ENCODE data around the gene SMC5.
"Not testable (repeated sequence)": the region's sequence is repeated elsewhere in the genome, so short reads cannot be mapped to it uniquely, and the experiment has no call there.

Gene SMC5

DNA sequence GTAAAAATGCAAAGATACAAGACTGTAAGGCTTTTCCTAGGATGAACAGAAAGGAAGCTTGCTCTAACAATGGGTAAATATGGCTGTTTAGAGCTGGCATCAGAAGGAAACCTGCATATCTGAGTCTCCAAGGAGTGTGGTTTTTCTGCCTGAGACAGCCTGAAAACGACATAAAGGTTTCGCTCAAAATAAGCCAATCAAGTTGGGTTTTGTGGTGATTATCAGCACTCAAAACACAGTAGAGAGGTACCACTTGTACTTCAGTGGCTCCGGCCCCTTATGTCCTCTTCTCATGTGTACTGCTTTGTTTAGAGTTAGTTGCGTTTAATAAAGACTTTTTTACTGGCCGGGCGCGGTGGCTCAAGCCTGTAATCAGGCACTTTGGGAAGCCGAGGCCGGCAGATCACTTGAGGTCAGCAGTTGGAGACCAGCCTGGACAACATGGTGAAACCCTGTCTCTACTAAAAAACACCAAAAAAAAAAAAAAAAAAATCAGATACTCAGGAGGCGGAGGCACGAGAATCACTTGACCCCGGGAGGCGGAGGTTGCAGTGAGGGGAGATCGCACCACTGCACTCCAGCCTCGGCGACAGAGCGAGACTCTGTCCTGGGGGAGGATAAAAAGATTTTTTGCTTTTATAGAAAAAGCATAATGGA, 116.3 kb downstream of the SMC5 start:
- no peak for DNase-seq

- no peak for DNase-seq
Observed at GRCh38 chr9:70382046-70382708, 123.4 kb downstream of the SMC5 start.

DNA sequence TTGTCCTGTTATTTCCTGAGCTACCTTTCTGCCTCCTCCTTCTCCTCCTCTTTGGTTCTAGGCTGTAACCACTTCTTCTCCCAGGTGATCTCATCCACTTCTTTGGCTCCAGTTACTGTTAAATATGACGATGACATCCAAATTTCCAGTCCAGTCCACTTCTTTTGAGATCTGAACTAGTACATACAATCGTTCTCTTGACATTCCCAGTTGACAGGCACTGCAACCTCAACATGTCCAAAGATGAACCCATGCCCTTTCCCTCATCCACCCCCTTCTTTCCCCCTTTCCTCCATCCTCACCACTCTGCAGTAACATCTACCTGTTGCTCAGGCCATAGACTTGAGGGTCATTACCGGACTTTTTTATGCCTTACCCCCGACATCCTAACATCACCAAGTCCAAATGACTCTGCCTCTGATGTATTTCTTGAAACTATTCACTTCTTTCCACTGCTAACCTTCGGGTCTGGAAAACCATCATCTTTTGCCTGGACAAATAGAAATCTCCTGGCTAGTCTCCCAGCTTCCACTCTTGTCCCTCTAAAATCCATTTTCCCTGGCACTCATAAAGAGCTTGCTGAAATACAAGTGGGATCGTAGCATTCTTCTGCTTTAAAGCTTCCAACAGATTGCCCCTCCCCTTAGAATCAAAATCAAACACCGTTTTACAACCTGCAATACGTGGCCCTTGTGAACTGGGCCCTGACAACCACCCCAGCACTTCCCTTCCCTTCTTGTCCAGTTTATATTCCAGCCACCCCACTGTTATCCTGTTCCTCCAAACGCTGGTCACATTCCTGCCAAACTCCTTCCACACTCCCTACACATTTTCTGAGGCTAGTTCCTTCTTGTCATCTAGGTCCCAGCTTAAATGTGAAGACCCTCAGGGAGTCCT, 124.2 kb downstream of the SMC5 start:
- DNase-seq, result no peak

GRCh38 chr9:70385426-70385825, 126.6 kb downstream of the SMC5 start:
- no peak for DNase-seq

DNA sequence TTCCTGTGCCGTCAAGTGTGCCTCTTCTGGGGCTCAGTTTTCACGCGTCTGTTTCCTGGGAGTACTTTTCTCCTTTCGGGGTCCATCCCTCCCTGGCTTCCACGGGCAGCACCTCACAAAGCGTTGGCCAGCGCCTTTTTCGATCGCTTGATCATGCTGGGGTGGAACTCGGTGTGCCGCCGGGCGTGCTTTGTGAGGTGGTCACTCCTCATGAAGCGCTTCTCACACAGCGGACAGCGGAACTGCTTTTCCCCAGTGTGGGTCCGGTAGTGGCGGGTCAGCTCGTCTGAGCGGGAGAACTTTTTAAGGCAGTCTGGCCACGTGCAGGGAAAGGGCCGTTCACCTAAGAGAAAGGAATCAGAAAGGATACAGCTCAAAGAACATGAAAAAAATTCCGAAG, 128.9 kb downstream of the SMC5 start:
- no peak for DNase-seq

DNA sequence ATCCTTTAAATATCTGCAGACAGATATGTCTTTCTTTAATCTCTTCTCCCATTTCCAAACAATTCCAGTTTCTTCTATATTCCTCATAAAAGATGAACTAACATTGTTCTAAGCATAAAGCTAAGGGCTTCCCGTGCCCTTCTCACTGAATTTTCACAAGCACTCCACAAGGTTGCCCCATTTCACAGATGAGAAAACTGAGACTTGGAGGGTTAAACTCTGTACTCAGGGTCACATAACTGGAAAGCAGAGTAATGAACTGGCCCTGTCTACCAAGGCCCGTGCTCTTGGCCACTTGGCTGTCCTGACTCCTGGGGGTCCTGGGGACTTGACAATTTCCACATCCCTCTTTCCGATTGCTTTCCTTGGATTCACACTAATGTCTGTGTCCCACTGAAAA, 130.4 kb downstream of the SMC5 start:
- DNase-seq, result no peak

DNA sequence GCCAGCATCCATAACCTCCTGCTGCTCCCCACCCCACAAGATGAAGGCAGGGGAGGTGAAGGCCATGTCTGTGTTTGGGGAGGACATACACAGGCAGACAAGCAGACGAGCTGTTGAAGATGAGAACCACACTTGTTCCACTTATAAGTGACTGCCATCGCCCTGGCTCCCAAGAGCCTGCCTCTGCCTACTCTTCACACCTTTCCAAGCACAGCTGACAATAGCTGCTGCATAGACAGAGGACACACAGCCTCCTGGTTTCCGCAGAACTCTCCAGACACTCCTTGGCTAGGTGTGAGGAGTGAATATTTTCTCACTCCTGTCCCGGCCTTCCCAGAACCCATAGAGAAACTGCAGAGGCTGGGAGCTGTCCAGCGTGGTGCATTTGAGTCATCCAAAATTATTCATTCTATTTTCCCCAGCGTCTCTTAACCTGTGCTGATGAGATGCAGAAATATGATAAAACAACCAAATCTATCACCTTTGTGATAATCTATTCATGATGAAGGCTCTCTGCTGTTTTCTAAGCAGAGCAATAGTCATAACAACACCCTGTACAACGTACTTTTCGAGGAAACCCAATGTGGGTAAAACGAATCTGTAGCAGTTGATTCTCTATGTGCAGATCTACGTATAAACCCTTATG, 131.0 kb downstream of the SMC5 start:
- no peak for DNase-seq

DNA sequence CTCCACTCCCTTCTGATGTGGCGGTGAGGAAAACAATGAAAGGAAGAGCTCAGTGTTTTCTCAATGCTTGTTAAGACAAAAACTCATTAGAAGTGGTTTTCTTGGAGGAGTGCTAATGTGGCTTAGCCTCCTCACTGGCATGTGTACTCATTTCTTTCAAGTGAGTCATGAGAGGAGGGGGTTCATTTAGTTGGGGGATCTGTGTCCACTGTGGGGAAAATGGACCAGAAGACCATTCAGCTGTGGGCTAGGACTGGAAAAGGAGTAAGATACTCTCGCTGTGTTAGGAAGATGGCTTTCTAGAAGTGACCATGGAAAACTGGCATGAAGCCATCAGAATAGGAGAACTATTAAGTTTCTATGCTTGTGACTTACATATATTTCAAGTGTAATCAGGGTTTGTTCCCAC, 132.2 kb downstream of the SMC5 start:
- no peak for DNase-seq

DNA sequence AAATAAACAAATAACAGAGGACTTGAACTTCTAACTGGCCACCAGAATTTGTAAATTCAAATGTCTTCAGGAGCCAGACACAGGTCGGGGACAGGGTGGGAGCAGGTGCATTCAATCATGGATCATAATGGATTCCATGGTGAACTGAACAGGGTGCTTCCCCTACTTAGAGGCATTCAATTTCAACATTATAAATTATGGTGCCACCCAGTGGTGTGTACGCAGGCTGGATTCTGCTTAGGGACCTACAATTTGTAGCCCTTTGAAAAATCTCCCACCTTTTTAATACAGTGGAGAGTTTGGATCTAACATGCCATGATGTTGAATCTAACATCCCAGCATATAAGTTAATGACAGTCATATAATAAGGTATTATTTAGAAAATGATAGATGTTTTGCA, 133.4 kb downstream of the SMC5 start:
- DNase-seq, result no peak

- DNase-seq, result no peak
Observed at GRCh38 chr9:70392850-70393249, 134.1 kb downstream of the SMC5 start.

DNA sequence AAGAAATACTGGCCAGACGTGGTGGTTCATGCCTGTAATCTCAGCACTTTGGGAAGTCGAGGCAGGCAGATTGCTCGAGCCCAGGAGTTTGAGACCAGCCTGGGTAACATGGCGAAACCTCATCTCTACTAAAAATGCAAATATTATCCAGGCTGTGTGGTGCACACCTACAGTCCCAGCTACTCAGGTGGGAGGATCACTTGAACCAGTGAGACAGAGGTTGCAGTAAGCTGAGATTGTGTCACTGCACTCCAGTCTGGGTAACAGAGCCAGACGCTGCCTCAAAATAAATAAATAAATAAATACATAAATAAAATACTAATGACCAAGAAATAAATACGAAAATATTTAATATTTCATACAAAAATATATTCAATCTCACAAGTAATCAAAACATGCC, 136.9 kb downstream of the SMC5 start:
- no peak for DNase-seq

DNA sequence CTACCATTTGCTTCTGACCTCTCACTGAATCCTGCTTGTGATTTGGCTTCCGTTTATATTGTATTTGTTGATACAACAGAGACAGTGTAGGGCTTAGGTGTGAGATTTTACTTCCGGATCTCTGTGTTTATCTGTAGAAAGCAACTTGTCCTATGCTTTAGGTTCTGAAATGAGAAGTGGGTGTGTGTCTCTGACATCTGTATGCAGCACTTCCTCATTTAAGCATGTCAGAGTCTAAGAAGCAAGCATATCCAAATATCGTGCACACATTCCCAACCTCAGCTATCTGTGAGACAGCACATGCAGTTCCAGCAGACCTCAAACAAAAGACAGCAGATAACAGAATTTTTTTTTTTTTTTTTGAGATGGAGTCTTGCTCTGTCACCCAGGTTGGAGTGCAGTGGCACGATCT, 139.4 kb downstream of the SMC5 start:
- no peak for DNase-seq

DNA sequence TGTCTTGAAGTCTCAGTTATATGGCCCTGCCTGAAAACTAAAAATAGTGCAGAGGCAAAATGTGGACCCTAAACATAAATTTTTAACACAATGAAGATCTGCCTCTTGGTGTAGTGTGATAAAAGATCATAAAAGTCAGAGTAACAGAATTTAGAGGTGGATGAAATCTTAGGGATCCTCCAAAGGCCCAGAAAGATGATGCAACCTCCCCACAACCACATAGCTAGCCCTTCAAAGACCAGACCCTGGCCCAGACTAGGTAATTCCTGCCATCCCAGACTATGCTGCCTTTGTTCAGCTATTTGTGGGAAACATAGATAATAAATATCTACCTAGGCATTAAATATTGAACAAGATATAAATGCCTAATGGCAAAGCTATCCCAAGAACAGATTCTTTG, 140.4 kb downstream of the SMC5 start:
- no peak for DNase-seq

DNA sequence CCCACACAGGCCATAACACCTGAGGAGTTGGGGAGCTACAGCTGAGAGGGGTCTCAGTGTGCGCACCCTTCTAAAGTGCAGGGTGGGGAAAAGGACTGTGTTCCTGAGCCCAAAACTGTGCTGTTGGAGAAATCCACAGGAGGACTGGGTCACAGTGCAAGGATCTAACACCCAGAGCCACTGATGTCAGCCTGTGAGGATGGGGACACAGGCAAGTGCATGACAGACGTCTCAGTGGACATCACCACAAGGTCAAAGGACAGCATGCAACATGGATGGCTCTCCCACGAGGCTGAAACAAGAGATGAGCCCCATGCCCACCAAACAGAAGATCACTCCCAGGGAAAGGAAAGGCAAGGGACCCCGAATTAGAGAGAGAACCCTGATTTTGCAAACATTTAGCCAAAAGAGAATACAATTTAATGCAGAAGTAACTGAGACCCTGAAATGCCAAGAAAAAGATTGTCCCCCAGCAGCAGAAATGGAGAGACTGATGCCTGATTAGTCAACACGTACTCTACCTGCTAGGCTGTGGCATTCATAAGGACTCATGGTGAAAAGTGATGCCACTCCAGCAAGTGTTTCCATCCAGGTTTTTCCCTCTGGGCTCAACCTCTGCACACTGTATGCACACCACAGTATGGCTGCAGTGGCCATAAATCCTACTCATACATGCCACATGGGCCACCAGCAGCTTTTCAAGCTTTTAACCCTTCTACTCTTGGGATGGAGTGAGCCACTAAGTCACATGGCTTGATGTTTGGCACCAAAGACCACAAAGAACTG, 141.5 kb downstream of the SMC5 start:
- DNase-seq, result no peak

GRCh38 chr9:70401241-70401640, 142.5 kb downstream of the SMC5 start:
- DNase-seq, result not testable (repeated sequence)

DNA sequence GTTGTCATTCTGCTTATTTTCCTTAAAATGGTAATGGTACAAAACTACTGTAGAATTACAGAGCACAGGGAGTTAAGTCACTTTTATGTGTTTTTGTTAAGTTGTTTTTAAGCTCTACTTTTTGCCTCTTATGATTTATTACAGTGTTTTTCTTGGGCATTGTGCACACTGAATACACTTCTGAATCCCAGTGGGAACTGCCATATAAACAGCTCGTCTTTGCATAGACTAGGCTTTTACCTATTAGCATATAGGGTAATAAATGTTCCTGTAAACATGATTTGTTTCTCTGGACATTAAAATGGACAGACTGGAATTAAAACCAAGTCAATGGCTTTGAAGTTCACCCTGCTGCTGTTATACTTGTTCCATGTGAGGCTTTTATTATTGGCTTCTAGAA, 143.4 kb downstream of the SMC5 start:
- no peak for DNase-seq

- no peak for DNase-seq
Observed at GRCh38 chr9:70403166-70403565, 144.4 kb downstream of the SMC5 start.

- DNase-seq, result no peak
Observed at GRCh38 chr9:70403618-70404025, 144.8 kb downstream of the SMC5 start.

DNA sequence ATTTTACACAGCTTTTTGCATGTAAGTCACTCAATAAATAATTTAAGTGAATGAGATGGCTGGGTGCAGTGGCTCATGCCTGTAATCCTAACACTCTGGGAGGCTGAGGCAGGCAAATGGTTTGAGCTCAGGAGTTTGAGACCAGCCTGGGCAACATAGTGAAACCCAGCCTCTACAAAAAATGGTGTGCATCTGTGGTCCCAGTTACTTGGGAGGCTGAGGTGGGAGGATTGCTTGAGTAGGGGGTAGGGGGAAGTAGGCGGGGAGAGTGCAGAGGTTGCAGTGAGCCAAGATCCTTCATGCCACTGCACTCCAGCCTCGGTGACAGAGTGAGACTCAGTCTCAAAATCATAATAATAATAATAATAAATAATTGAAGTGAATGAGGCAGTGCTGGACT, 145.5 kb downstream of the SMC5 start:
- no peak for DNase-seq
